HepG2 (cell line): ENCODE measurements around the gene AMZ1. TPM values are rescaled to one million over a fixed set of nuclear protein-coding genes. Genes with fewer than 3 reads are reported as not detected.
A peak's percentile ranks its signal among the peaks of the same experiment; 100 is the strongest.

Source experiments
- ARNT2 ChIP-seq: sonication (generic); formaldehyde crosslinking; IDR thresholded peaks from 2 replicates; pipeline ENCODE4 v1.8.0; 2022; ENCODE audit warnings: mild to moderate bottlenecking, low read depth, missing genetic modification reagents, moderate library complexity
- BCL6 ChIP-seq: IDR thresholded peaks from 2 replicates; pipeline ENCODE4 v1.6.1; 2016; ENCODE audit warnings: missing genetic modification reagents, missing compliant biosample characterization
- CBX1 ChIP-seq: IDR thresholded peaks from one replicate; pipeline ENCODE4 v1.6.1; 2016; ENCODE audit warnings: antibody characterized with exemption, low read depth
- HCFC1 ChIP-seq: fragments of 150-350 bp; IDR thresholded peaks from 2 replicates; pipeline ENCODE4 v1.6.1; 2014; ENCODE audit warnings: low read depth, low read length
- HOXA7 ChIP-seq: sonication (generic); formaldehyde crosslinking; IDR thresholded peaks from 2 replicates; pipeline ENCODE4 v1.8.1; 2022; ENCODE audit warnings: mild to moderate bottlenecking, missing genetic modification reagents, moderate library complexity
- KLF13 ChIP-seq: sonication (generic); formaldehyde crosslinking; IDR thresholded peaks from 2 replicates; pipeline ENCODE4 v1.4.0; 2020; ENCODE audit warnings: mild to moderate bottlenecking, missing genetic modification reagents
- MEIS2 ChIP-seq: sonication (generic); formaldehyde crosslinking; IDR thresholded peaks from 2 replicates; pipeline ENCODE4 v1.9.0; 2021; ENCODE audit warnings: mild to moderate bottlenecking, missing genetic modification reagents
- MIXL1 ChIP-seq: IDR thresholded peaks from 2 replicates; pipeline ENCODE4 v1.6.1; 2016
- TAF15 ChIP-seq: fragments of 200-400 bp; formaldehyde crosslinking; IDR thresholded peaks from one replicate; pipeline ENCODE4 v1.6.1; 2018; ENCODE audit warnings: mild to moderate bottlenecking, low read depth, low read length; ENCODE audit not compliant: poor library complexity, severe bottlenecking
- ZNF12 ChIP-seq: sonication (generic); formaldehyde crosslinking; IDR thresholded peaks from 2 replicates; pipeline ENCODE4 v1.5.0; 2020; ENCODE audit warnings: missing genetic modification reagents
- ZNF225 ChIP-seq: sonication (generic); formaldehyde crosslinking; IDR thresholded peaks from 2 replicates; pipeline ENCODE4 v1.4.0; 2020; ENCODE audit warnings: mild to moderate bottlenecking, missing genetic modification reagents
- ZNF230 ChIP-seq: sonication (generic); formaldehyde crosslinking; IDR thresholded peaks from 2 replicates; pipeline ENCODE4 v1.4.0; 2020; ENCODE audit warnings: mild to moderate bottlenecking, missing genetic modification reagents
- polyA plus RNA-seq, 8 experiments: library from polyadenylated mRNA; depleted of rRNA in 3 of 8; stranded (reverse) in 7 of 8; unstranded in 1 of 8; fragments of >200 nt; fragmentation: Illumina TruSeq in 4 of 8; extraction: Trizol in 4 of 8; gene quantifications; 2 replicates each; pipeline versions ENCODE4 v1.2.1 to v1.2.3, GENCODE V29; 2011 to 2016; ENCODE audit warnings: low read depth in 4 of 8, missing spikeins in 1 of 8, mixed read lengths in 1 of 8; ENCODE audit not compliant: insufficient read depth in 1 of 8
- total RNA-seq, 5 experiments: library from RNA; depleted of rRNA; stranded (reverse); fragments of >200 nt; fragmentation: Illumina TruSeq; extraction: Trizol; gene quantifications; 2 replicates each; pipeline ENCODE4 v1.2.3, GENCODE V29; 2016; ENCODE audit warnings: low read depth in 1 of 5
- TF ChIP-seq, protein P1 (sequence below): sonication (generic); formaldehyde crosslinking; IDR thresholded peaks from 2 replicates; pipeline ENCODE4 v1.4.0; 2020; ENCODE audit warnings: missing genetic modification reagents
- TF ChIP-seq, protein P2 (sequence below): sonication (generic); formaldehyde crosslinking; IDR thresholded peaks from 2 replicates; pipeline ENCODE4 v1.4.0; 2020; ENCODE audit warnings: mild to moderate bottlenecking, missing genetic modification reagents
- TF ChIP-seq, protein P3 (sequence below): sonication (generic); formaldehyde crosslinking; IDR thresholded peaks from 2 replicates; pipeline ENCODE4 v1.5.1; 2020; ENCODE audit warnings: missing genetic modification reagents, mild to moderate bottlenecking, borderline replicate concordance
- TF ChIP-seq, protein P4 (sequence below): sonication (generic); formaldehyde crosslinking; IDR thresholded peaks from 2 replicates; pipeline ENCODE4 v1.4.0; 2020; ENCODE audit warnings: missing genetic modification reagents
- TF ChIP-seq, protein P5 (sequence below): sonication (generic); formaldehyde crosslinking; IDR thresholded peaks from 2 replicates; pipeline ENCODE4 v1.5.0; 2020; ENCODE audit warnings: missing genetic modification reagents

The AMZ1 gene
- total and polyA plus RNA-seq, 2 of the 13 experiments (the other 11 are each of a cell fraction or from before 2014, with no cell fraction given), result 0.03 TPM; not detected in 1

DNA sequence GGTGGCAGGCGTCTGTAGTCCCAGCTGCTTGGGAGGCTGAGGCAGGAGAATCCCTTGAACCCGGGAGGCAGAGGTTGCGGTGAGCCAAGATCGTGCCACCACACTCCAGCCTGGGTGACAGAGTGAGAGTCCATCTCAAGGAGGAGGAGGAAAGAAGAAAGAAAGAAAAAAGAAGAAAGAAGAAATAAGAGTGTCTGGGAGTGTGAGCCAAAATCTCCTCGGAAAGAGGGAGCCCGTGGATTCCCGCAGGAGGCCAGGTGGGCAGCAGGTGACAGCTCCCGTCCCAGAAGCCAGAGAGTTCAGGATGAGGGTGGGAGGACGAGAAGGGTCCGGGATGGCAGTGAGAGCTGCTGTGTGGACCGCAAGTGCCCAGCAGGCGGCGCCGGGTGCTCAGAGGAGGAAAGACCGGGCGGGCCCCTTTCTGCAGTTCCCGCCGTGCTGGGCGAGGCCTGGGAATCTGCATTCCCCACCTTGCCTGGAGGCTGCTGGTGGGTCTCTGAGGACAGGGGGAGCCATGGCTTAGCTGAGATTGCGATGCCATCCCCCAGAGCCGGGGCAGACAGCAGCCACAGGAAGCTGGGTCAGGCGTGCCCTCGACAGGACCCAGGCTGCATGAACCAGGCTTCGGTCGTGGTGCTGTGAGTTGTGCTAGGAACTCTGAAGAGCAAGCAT is 17.1 kb upstream of the AMZ1 start (continued):
- TF ChIP-seq, protein P1, sequence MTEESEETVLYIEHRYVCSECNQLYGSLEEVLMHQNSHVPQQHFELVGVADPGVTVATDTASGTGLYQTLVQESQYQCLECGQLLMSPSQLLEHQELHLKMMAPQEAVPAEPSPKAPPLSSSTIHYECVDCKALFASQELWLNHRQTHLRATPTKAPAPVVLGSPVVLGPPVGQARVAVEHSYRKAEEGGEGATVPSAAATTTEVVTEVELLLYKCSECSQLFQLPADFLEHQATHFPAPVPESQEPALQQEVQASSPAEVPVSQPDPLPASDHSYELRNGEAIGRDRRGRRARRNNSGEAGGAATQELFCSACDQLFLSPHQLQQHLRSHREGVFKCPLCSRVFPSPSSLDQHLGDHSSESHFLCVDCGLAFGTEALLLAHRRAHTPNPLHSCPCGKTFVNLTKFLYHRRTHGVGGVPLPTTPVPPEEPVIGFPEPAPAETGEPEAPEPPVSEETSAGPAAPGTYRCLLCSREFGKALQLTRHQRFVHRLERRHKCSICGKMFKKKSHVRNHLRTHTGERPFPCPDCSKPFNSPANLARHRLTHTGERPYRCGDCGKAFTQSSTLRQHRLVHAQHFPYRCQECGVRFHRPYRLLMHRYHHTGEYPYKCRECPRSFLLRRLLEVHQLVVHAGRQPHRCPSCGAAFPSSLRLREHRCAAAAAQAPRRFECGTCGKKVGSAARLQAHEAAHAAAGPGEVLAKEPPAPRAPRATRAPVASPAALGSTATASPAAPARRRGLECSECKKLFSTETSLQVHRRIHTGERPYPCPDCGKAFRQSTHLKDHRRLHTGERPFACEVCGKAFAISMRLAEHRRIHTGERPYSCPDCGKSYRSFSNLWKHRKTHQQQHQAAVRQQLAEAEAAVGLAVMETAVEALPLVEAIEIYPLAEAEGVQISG (CRISPR knock-in tag), result peak; percentile 42
- TF ChIP-seq MEIS2, result 0 out of 2 replicates have a peak, but pooled peaks have one; percentile 31
- TF ChIP-seq, protein P2, sequence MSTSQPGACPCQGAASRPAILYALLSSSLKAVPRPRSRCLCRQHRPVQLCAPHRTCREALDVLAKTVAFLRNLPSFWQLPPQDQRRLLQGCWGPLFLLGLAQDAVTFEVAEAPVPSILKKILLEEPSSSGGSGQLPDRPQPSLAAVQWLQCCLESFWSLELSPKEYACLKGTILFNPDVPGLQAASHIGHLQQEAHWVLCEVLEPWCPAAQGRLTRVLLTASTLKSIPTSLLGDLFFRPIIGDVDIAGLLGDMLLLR (CRISPR knock-in tag), result no peak
- TF ChIP-seq, protein P3, sequence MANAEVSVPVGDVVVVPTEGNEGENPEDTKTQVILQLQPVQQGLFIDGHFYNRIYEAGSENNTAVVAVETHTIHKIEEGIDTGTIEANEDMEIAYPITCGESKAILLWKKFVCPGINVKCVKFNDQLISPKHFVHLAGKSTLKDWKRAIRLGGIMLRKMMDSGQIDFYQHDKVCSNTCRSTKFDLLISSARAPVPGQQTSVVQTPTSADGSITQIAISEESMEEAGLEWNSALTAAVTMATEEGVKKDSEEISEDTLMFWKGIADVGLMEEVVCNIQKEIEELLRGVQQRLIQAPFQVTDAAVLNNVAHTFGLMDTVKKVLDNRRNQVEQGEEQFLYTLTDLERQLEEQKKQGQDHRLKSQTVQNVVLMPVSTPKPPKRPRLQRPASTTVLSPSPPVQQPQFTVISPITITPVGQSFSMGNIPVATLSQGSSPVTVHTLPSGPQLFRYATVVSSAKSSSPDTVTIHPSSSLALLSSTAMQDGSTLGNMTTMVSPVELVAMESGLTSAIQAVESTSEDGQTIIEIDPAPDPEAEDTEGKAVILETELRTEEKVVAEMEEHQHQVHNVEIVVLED, result no peak
- TF ChIP-seq, protein P4, sequence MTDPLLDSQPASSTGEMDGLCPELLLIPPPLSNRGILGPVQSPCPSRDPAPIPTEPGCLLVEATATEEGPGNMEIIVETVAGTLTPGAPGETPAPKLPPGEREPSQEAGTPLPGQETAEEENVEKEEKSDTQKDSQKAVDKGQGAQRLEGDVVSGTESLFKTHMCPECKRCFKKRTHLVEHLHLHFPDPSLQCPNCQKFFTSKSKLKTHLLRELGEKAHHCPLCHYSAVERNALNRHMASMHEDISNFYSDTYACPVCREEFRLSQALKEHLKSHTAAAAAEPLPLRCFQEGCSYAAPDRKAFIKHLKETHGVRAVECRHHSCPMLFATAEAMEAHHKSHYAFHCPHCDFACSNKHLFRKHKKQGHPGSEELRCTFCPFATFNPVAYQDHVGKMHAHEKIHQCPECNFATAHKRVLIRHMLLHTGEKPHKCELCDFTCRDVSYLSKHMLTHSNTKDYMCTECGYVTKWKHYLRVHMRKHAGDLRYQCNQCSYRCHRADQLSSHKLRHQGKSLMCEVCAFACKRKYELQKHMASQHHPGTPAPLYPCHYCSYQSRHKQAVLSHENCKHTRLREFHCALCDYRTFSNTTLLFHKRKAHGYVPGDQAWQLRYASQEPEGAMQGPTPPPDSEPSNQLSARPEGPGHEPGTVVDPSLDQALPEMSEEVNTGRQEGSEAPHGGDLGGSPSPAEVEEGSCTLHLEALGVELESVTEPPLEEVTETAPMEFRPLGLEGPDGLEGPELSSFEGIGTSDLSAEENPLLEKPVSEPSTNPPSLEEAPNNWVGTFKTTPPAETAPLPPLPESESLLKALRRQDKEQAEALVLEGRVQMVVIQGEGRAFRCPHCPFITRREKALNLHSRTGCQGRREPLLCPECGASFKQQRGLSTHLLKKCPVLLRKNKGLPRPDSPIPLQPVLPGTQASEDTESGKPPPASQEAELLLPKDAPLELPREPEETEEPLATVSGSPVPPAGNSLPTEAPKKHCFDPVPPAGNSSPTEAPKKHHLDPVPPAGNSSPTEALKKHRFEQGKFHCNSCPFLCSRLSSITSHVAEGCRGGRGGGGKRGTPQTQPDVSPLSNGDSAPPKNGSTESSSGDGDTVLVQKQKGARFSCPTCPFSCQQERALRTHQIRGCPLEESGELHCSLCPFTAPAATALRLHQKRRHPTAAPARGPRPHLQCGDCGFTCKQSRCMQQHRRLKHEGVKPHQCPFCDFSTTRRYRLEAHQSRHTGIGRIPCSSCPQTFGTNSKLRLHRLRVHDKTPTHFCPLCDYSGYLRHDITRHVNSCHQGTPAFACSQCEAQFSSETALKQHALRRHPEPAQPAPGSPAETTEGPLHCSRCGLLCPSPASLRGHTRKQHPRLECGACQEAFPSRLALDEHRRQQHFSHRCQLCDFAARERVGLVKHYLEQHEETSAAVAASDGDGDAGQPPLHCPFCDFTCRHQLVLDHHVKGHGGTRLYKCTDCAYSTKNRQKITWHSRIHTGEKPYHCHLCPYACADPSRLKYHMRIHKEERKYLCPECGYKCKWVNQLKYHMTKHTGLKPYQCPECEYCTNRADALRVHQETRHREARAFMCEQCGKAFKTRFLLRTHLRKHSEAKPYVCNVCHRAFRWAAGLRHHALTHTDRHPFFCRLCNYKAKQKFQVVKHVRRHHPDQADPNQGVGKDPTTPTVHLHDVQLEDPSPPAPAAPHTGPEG (CRISPR knock-in tag), result peak; percentile 54; the same call in 1 of the 2 replicates
- TF ChIP-seq MIXL1, result 0 out of 2 replicates have a peak, but pooled peaks have one; percentile 7
- TF ChIP-seq, protein P5, sequence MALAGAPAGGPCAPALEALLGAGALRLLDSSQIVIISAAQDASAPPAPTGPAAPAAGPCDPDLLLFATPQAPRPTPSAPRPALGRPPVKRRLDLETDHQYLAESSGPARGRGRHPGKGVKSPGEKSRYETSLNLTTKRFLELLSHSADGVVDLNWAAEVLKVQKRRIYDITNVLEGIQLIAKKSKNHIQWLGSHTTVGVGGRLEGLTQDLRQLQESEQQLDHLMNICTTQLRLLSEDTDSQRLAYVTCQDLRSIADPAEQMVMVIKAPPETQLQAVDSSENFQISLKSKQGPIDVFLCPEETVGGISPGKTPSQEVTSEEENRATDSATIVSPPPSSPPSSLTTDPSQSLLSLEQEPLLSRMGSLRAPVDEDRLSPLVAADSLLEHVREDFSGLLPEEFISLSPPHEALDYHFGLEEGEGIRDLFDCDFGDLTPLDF (CRISPR knock-in tag), result peak; percentile 59; the same call in 1 of the 2 replicates
- 0 out of 2 replicates have a peak, but pooled peaks have one; percentile 14 for TF ChIP-seq BCL6
- TF ChIP-seq ZNF12 (CRISPR knock-in tag), result no peak
- TF ChIP-seq ZNF230 (CRISPR knock-in tag), result no peak
- no peak for TF ChIP-seq HCFC1
- peak; percentile 13; the same call in 1 of the 2 replicates for TF ChIP-seq ZNF225 (CRISPR knock-in tag)
- TF ChIP-seq HOXA7 (CRISPR knock-in tag), result no peak
- no peak for TF ChIP-seq TAF15
- TF ChIP-seq ARNT2 (CRISPR knock-in tag), result 0 out of 2 replicates have a peak, but pooled peaks have one; percentile 29
- peak; percentile 40 for TF ChIP-seq CBX1
- TF ChIP-seq KLF13, result no peak
